Heart right ventricle (tissue), 16 donors: ENCODE data around the gene DMRT1. TPM values are rescaled to one million over a fixed set of nuclear protein-coding genes. Genes with fewer than 3 reads are reported as not detected.

ENCODE experiments used
- ATAC-seq, 8 donors: fragments of 200-7000 bp; cut with Tn5 transposase; one replicate each; pipeline ENCODE4 v1.9.1; 2020; ENCODE audit warnings: mild to moderate bottlenecking in 8 of 8, moderate library complexity in 8 of 8, moderate number of reproducible peaks in 1 of 8
- DNase-seq, 2 donors: peaks; one replicate each; pipeline ENCODE4 v3.0.0-alpha.2; 2020
- H3K27ac ChIP-seq, 10 donors: fragments of 200-600 bp; sonication (generic) in 2 of 10; one replicate each; pipeline versions ENCODE4 v1.5.0 to v1.8.0; 2020 to 2022; ENCODE audit warnings: mild to moderate bottlenecking in 3 of 10
- H3K27me3 ChIP-seq, 7 donors: fragments of 200-600 bp; one replicate each; pipeline ENCODE4 v1.8.0; 2021 to 2022; ENCODE audit warnings: mild to moderate bottlenecking in 2 of 7
- H3K36me3 ChIP-seq, 9 donors: fragments of 200-600 bp; sonication (generic) in 1 of 9; one replicate each; pipeline versions ENCODE4 v1.5.0 to v1.8.0; 2020 to 2022; ENCODE audit warnings: mild to moderate bottlenecking in 2 of 9
- H3K4me1 ChIP-seq, 9 donors: fragments of 200-600 bp; sonication (generic) in 1 of 9; one replicate each; pipeline versions ENCODE4 v1.5.0 to v1.8.0; 2020 to 2022; ENCODE audit warnings: mild to moderate bottlenecking in 4 of 9
- H3K4me3 ChIP-seq, 10 donors: fragments of 200-600 bp; sonication (generic) in 2 of 10; one replicate each; pipeline versions ENCODE4 v1.5.0 to v1.8.0; 2020 to 2022; ENCODE audit warnings: mild to moderate bottlenecking in 7 of 10, moderate library complexity in 2 of 10
- H3K9me3 ChIP-seq, 11 donors: fragments of 200-600 bp in 10 of 11; sonication (generic) in 2 of 11; one replicate each; pipeline versions ENCODE4 v1.5.0 to v1.8.0; 2013 to 2022; ENCODE audit warnings: mild to moderate bottlenecking in 2 of 11, control low read depth in 1 of 11, moderate library complexity in 1 of 11
- WGBS, 2 donors: extraction: QIAGEN DNeasy Blood & Tissue Kit; methylation state at CpG; one replicate each; pipeline ENCODE4 v1.1.7; 2013; ENCODE audit warnings: inconsistent platforms in 1 of 2; 5-methylcytosine and 5-hydroxymethylcytosine counted together
- intact Hi-C, 10 donors: fragments of 100-400 bp; cut with DNase I; formaldehyde crosslinking; loops; one replicate each; pipeline versions ENCODE4 v1.11.1 to v1.14.2; 2022
- polyA plus RNA-seq, 2 donors: library from polyadenylated mRNA; stranded (reverse); fragments of 200-250 nt; gene quantifications; one replicate each; pipeline ENCODE4 v1.2.3, GENCODE V29; 2013
- total RNA-seq, 10 donors: library from RNA; stranded (reverse); fragmentation: NEBNext Ultra II Directional in 3 of 10; extraction: Animal tissue kit (Norgen Biotek cat#: 25700) in 3 of 10; gene quantifications; one replicate each; pipeline versions ENCODE4 v1.2.1 to v1.2.4, GENCODE V29; 2021 to 2023
- TF ChIP-seq, protein P1 (sequence below), 9 donors: fragments of 200-600 bp; sonication (generic) in 2 of 9; IDR thresholded peaks; one replicate each; pipeline versions ENCODE4 v1.5.0 to v1.8.0; 2021 to 2022; ENCODE audit warnings: antibody characterized with exemption in 9 of 9, mild to moderate bottlenecking in 5 of 9, moderate library complexity in 1 of 9
- donor health status: Arrhythmogenic right ventricular cardiomyopathy.
- donor health status: ischemic (EF 13 %, LVEDD 7.1; RV severe dilation, severe dysfunction).
- donor health status: healthy with polysubstance abuse.
- donor health status: DM: no; HTN: yes; CAD: no.
- donor health status: DM: no; HTN: no; CAD: no.
- donor health status: ischemic (EF 25% LVEDD 6.9; RV normal size, moderate dysfunction).
- donor health status: ischemic (EF 25% LVEDD 5.7; RV mildly dilated, moderate dysfunction).
- donor health status: healthy.
- donor health status: DM: yes; HTN: yes; CAD: no.
- donor health status: Ischemic cardiomyopathy.
- donor health status: ischemic (EF 35%, LVEDD 5.7; RV mildly dilated, moderate dysfunction).
- donor health status: nonischemic (EF 11% LVEDD 7.7; RV severe dilation, severe dysfunction).
- donor health status: DM: yes; HTN: yes; CAD: no.
- donor health status: PGD.
- donor health status: ischemic (EF 29% LVEDD 5.4; RV normal size, mild dysfunction).
- donor health status: nonischemic (EF 23%, LVEDD 6.1; RV moderate dilation, normal function).

Gene DMRT1
- total and polyA plus RNA-seq, 12 donors: not detected

DNA sequence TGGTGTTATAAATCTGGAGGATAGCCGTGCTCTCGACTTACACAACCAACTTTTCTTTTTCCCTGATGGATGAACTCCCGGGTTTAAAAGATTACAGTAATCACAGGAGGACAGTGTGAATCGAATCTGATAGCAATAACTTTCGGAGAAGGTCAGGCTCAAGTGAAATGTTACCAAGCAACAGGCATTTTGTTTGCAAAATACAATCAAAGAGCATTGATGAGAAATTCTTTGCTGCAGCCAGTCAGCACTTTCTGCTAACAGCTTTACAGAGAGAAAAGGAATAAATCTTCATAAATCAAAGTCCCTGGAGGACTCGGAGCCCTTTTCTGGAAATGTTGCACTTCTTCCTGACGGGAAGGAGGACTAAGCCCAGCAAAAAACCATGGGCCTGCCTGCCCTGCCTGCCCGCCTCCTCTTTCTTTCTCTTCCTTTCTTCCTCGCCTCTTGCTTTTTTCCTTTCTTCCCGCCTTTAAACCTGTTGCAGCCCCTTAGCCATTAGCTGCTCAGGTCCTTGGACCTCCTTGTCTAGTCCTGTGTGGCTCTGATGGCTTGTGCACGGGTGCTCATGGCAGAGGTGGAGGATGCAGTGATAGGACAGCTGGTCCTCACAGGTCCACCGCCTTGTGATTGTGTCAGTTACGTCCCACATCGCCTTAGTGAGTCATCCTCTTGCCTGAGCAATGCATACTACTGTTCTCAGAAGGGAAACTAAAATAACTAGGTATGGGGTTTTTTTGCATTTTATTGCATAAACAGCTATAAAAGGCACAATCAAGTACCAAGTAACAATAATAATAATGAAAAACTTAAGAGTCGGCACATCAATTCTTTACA, 141.1 kb downstream of the DMRT1 start:
- ATAC-seq (no peak), DNase-seq (no peak)
- H3K36me3 ChIP-seq: no peaks in the 10 kb centered on the region
- 50 to 53% methylated on average over 15 of the region's 15 CpGs for WGBS, 2 donors
- peaks cover 11 to 100% (median 98%) of the 10 kb centered on the region in 7 donors for H3K27me3 ChIP-seq
- TF ChIP-seq, protein P1, sequence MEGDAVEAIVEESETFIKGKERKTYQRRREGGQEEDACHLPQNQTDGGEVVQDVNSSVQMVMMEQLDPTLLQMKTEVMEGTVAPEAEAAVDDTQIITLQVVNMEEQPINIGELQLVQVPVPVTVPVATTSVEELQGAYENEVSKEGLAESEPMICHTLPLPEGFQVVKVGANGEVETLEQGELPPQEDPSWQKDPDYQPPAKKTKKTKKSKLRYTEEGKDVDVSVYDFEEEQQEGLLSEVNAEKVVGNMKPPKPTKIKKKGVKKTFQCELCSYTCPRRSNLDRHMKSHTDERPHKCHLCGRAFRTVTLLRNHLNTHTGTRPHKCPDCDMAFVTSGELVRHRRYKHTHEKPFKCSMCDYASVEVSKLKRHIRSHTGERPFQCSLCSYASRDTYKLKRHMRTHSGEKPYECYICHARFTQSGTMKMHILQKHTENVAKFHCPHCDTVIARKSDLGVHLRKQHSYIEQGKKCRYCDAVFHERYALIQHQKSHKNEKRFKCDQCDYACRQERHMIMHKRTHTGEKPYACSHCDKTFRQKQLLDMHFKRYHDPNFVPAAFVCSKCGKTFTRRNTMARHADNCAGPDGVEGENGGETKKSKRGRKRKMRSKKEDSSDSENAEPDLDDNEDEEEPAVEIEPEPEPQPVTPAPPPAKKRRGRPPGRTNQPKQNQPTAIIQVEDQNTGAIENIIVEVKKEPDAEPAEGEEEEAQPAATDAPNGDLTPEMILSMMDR (IDR thresholded peaks at IDR 0.05): no peak
- H3K4me3 ChIP-seq: no peak overlapping the region
- H3K27ac ChIP-seq: no peak overlapping the region
- intact Hi-C loops: no loop called here
- H3K4me1 ChIP-seq: no peaks in the 10 kb centered on the region
- no peaks in the 10 kb centered on the region for H3K9me3 ChIP-seq

DNA sequence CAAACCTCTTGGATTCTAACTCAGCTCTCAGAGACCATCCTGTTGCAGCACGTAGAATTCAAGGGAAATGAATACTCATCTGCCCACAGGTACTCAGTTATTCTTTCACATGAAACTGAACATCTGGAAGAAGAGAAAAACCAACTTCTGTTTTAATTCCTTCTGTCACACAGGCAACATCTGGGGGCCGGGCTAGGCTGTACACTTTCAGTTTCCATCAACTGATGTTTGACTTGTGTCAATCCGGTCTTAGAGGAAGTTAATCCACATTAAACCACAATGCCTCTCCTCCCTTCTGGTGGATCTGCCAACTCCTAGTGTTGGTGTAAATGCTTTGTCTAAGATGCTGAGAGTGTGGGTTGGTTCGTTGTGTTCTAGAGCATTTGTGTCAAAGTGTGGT, 152.5 kb downstream of the DMRT1 start:
- Histone ChIP-seq H3K27me3 (peaks cover 0 to 44% (median 28%) of the 10 kb centered on the region in 7 donors), H3K4me1 (peaks cover 0 to 6% (median 0%) of the 10 kb centered on the region in 9 donors), H3K27ac (no peak overlapping the region), H3K4me3 (no peak overlapping the region), H3K36me3 (no peaks in the 10 kb centered on the region), H3K9me3 (peaks cover 0 to 12% (median 0%) of the 10 kb centered on the region in 11 donors)
- intact Hi-C loops: loop anchor here in 2 of 10 donors (10.0 kb wide), 3 partner anchors 59 to 649 kb away; no protein-coding TSS in a partner anchor
- no peak for DNase-seq
- 85 to 89% methylated on average over 4 of the region's 4 CpGs for WGBS, 2 donors
- no peak for ATAC-seq
- TF ChIP-seq, protein P1 (IDR thresholded peaks at IDR 0.05): no peak

DNA sequence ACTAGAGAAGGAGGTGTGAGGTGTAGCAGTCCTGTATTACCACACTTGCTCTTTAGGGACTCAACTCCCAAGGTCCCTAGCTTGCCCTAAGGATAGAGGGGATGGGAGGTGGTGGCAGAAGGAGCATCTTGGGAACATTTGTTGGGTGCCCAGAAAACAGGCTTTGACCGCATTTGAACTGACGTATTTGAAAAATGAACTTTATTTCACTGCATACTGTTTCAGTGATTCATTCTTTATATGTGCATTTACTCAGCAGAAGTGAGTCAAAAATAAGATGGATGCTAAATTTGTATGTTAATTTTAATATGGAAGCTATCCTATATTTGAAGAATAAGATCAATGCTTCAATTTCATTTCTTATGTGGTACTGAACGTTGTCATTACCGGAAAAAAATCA, 153.7 kb downstream of the DMRT1 start:
- ATAC-seq: no peak
- no peak for DNase-seq
- Histone ChIP-seq H3K4me1 (peaks cover 0 to 7% (median 0%) of the 10 kb centered on the region in 9 donors), H3K36me3 (no peaks in the 10 kb centered on the region), H3K9me3 (peaks cover 0 to 12% (median 0%) of the 10 kb centered on the region in 11 donors), H3K27me3 (peaks cover 0 to 32% (median 20%) of the 10 kb centered on the region in 7 donors), H3K4me3 (no peak overlapping the region), H3K27ac (no peak overlapping the region)
- intact Hi-C loops: loop anchor here in 2 of 10 donors (10.0 kb wide), 3 partner anchors 60 to 650 kb away; no protein-coding TSS in a partner anchor
- WGBS, 2 donors: 84 to 89% methylated on average over 4 of the region's 4 CpGs
- TF ChIP-seq, protein P1 (IDR thresholded peaks at IDR 0.05): no peak

DNA sequence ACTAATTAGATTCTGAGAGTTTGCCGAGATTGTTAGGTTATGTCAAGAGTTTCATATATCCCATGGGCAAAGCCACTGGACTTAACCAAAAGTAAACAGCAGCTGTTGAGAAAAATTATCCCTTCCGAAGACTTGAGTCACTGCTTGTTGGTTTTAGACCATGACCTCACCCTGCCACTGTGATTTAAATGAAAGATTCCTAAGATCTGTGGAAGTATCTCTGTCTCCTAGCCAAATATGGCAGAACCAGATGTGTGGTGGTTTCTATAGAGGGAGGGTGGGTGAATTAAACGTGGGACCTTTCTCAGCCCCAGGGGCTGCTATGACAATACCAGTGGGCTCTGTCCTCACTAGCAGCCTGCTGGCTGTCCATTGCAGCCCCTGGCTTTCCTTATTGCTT, 154.3 kb downstream of the DMRT1 start:
- DNase-seq: no peak
- intact Hi-C loops: loop anchor here in 2 of 10 donors (10.0 kb wide), 3 partner anchors 61 to 651 kb away; no protein-coding TSS in a partner anchor
- Histone ChIP-seq H3K4me1 (peaks cover 0 to 7% (median 0%) of the 10 kb centered on the region in 9 donors), H3K27me3 (peaks cover 0 to 26% (median 14%) of the 10 kb centered on the region in 7 donors), H3K27ac (no peak overlapping the region), H3K9me3 (peaks cover 0 to 12% (median 0%) of the 10 kb centered on the region in 11 donors), H3K36me3 (no peaks in the 10 kb centered on the region), H3K4me3 (no peak overlapping the region)
- ATAC-seq: no peak
- TF ChIP-seq, protein P1 (IDR thresholded peaks at IDR 0.05): no peak
- WGBS, 2 donors: 40 to 49% methylated on average over 3 of the region's 3 CpGs
